ENCODE results near the gene GLYATL3.

- TF ChIP-seq CTCF (conservative IDR thresholded peaks at IDR 0.05; ENCODE audit: low read length): no peak
- no peak for TF ChIP-seq EZH2phosphoT487 (IDR thresholded peaks at IDR 0.05; ENCODE audit: borderline replicate concordance)
Observed at GRCh38 chr6:49549691-49550491, 50.2 kb downstream of the GLYATL3 start.
